Suppressor macrophage treated with lipopolysaccharide for 1 hour (primary cell): ENCODE results near the gene PRPF18.

ENCODE experiments used
- DNase-seq, 3 donors: peaks; one replicate each; pipeline ENCODE4 v3.0.0-alpha.2; 2020 to 2022

Gene PRPF18

DNA sequence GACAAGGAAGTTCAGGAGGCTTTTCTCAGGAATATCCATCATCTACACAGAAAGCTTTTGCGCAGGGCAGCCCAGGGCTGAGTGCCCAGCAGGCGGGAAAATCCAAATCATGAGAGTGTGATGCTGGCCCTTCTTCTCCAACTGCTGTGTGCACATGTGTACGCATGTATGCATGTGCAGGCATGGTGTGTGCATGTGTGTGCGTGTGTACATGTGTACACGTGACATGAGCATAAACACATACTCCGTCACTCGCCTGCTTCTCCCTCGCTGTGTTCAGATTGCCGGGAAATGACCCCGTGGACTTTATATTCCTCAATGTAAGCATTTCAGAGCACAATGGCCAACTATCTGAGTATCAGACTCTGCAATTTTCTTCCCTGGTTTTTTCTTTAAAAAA, 85.1 kb downstream of the PRPF18 start:
- DNase-seq: no peak

DNA sequence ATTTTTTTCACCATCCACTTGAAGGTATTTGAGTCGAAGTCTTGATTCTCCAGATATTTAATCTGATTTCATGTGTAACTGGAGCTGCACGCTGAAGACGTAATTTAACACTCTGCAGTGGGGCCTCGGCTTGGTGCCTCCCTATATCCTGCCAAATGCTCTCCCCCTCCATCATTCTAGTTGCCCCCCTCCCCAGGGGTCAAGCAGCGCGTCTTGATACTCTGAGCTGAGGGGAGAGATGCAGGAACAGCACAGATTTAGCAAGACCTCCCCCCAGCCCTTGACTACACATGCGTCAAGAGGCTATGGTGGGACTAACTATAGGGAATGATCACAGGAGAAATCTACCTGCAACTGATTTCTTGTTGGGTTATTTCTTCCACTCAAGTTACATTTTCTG, 85.8 kb downstream of the PRPF18 start:
- no peak for DNase-seq

DNA sequence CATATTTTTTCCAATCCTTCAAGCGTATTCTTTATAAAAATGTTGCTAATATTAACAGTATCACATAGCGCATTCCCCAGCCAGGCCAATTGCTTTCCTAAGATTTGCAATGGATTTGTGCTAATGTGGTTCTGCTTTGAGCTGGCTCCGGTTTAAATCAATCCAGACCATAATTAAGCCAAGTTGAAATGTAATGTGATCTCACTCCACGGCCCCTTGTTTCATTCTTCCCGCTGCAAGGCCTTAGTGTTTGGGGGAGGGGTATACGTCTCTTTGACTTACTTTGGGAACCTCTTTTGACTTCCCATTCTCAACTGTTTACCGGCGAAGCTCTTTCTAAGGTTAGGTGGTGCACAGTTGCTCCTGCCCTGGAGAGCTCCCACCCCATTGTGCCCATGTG, 86.4 kb downstream of the PRPF18 start:
- DNase-seq: no peak

GRCh38 chr10:13674645-13675588, 88.2 kb downstream of the PRPF18 start:
- DNase-seq: no peak

GRCh38 chr10:13678101-13678843, 91.5 kb downstream of the PRPF18 start:
- no peak for DNase-seq
